SW480 (cell line): Measurements from ENCODE around the gene KRTAP4-2.
"Not testable (repeated sequence)": the region's sequence is repeated elsewhere in the genome, so short reads cannot be mapped to it uniquely, and the experiment has no call there.

Experiments
- DNase-seq: peaks from one replicate; pipeline ENCODE4 v3.0.0-alpha.2; 2016; ENCODE audit warnings: low spot score

Gene KRTAP4-2

DNA sequence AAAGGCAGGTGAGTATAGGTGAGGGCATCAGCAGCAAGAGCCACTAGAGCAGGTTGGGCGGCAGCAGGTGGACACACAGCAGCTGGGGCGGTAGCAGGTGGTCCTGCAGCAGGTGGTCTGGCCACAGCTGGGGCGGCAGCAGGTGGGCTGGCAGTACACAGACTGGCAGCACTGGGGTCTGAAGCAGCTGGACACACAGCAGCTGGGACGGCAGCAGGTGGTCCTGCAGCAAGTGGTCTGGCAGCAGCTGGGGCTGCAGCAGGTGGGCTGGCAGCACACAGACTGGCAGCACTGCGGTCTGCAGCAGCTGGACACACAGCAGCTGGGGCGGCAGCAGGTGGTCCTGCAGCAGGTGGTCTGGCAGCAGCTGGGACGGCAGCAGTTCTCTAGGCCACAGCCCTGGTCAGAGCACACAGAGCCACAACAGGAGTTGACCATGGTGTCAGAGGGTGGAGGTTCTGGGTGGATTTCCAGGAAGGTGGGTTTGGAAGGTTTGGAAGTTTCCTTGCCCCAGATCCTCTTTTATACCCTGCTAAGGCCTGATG is at the start of gene KRTAP4-2:
KRTAP4-2 (minus strand) TSS at position 495 of the 545 bp plus-strand sequence; CDS start at position 438, 57 bp downstream.
- no peak for DNase-seq

DNA sequence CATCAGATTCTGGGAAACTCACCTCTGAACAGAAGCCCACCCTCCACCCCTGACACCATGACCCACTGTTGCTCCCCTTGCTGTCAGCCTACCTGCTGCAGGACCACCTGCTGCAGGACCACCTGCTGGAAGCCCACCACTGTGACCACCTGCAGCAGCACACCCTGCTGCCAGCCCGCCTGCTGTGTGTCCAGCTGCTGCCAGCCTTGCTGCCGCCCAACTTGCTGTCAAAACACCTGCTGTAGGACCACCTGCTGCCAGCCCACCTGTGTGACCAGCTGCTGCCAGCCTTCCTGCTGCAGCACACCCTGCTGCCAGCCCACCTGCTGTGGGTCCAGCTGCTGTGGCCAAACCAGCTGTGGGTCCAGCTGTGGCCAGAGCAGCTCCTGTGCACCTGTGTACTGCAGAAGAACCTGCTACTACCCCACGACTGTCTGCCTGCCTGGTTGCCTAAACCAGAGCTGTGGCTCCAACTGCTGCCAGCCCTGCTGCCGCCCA is 48.6 kb upstream of the KRTAP4-2 start, which contains the start of gene KRTAP9-2:
KRTAP9-2 (plus strand) TSS at position 51 of the 498 bp plus-strand sequence; CDS start at position 58, 7 bp downstream.
- not testable (repeated sequence) for DNase-seq

DNA sequence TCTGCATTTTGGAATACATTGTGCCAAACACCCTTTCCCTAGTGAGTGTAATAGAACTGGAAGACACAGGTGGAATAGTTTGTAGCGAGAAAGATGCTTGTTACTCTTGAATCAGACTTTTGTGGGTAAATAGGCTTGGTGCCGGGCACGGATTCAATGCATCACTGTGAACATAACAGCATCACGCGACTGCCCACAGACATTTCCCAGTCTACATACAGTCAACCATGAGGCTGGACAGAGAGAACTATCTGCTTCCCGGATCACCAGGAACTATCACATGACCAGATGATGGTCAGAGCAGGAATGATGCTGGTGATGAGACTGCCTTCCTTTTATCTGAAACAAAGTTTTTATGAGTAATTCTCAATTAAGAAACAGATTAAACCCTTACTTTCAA is 48.0 kb upstream of the KRTAP4-2 start:
- no peak for DNase-seq

DNA sequence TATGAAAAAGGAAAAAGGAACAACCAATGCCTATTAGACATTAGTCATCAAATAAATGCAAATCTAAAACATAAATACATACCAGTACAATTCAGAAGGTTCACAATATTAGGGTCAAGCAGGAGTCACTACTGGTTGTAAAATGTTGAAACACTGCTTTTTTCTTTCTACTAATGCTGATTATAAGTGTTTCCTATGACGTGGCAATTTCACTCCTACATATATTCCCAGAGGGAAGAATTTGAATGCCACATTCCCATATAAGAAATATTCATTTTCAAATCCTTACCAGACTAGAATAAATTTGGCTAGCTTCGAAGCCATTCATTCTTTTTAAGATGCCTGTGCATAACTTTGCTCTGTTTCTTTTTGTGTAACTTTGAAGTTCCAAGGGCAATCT is 45.8 kb upstream of the KRTAP4-2 start:
- no peak for DNase-seq

DNA sequence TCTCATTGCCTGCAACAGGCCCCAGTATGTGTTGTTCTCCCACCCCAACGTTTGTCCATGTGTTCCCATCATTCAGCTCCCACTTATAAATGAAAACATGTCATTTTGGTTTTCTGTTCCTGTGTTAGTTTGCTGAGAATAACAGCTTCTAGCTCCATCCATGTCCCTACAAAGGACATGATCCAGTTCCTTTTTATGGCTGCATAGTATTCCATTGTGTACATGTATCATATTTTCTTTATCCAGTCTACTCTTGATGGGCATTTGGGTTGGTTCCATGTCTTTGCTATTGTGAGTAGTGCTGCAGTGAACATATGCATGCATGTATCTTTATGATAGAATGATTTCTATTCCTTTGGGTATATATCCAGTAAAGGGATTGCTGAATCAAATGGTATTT is 37.7 kb upstream of the KRTAP4-2 start:
- DNase-seq = no peak

DNA sequence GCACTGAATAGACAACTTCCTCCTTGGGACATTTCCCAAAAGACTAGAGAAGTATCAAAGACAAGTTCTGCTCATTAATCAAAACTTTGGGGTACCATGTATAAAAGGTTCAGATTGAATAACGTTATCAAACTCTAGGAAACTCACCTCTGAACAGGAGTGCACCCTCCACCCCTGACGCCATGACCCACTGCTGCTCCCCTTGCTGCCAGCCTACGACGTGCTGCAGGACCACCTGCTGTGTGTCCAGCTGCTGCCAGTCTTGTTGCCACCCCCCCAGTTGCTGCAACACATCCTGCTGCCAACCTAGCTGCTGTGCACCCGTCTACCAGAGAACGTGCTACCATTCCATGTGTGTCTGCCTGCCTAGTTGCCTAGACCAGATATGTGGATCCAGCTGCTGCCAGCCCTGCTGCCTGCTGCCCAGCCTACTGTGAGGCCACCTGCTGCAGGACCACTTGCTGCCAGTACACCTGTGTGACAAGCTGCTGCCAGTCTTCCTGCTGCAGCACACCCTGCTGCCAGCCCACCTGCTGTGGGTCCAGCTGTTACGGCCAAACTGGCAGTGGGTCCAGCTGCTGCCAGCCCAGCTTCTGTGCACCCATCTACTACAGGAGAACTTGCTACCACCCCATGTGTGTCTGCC is 34.6 kb upstream of the KRTAP4-2 start:
- no peak for DNase-seq

DNA sequence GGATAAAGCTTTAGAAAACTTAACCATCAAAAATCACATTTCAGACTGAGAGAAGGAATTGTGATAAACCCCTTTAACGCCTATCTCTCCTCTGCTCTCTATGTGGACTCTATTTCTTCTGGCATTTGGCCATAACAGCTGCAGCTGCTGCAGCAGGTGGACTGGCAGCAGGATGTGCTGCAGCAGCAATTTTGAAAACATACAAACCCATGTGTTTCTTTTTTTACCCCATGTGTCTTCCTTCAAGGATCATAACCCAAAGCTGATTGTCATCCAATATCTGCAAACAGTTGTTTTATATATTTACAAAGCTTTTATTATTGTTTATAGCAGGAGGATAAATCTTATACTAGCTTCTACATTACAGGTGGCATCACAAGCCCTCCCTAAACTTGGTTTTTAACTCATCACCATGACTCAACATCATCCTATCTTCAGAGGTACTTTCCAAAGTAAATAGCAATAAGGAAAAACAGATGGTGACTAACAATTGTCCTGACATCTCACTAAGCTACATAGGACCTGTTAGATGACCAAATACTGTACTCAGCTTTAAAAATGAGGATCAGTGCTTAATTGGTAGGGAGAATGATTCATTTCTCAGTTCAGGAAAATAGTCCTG is 33.9 kb upstream of the KRTAP4-2 start:
- peak; percentile 8 for DNase-seq

DNA sequence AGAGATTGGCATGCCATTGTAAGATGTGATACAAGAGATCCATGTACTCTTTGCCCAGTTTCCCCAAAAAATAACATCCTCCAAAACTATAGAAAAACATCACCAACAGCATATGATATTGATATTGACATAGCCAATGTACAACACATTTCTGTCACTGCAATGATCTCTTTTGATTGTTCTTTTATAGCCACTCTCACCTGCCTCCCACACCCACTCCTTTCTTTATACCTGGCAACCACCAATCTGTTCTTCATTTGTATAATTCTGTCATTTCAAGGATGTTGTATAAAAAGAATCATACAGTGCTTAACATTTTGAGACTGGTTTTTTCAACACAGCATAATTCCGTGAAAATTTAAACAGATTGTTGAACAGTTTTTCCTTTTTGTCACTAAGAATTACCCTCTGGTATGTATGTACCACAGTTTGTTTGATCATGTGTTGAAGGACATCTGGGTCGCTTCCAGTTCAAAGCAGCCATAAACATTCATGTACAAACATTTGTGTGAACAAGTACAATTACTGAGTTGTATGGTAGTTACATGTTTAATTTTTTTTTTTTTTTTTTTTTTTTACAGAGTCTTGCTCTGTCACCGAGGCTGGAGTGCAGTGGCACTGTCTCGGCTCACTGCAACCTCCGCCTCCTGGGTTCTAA is 21.5 kb upstream of the KRTAP4-2 start:
- DNase-seq = peak; percentile 35

DNA sequence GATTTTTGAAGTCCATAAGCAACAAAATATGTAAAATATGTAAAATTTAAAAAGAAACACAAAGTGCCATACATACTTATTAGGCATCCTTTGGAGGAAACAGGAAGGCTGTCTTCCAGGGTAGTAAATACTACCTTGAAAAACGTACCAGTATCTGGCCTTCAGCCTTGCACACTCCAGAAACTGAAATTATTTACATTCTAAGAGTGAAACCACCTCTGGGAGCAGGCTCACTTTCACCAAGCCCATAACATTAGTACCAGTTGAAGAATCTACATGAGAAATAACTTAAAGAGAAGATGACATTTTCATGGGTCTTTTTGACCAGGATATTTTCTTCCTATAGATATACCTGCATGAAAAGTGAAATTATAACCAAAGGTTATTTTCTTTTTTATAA is 18.0 kb upstream of the KRTAP4-2 start:
- no peak for DNase-seq

DNA sequence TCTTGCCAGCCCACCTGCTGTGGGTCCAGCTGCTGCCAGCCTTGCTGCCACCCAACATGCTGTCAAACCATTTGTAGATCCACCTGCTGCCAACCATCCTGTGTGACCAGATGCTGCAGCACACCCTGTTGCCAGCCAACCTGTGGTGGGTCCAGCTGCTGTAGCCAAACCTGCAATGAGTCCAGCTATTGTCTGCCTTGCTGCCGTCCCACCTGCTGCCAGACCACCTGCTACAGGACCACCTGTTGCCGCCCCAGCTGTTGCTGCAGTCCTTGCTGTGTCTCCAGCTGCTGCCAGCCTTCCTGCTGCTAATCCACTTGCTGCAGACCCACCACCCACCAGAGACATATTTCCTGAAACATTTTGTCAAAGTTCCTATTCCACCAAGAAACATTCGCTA is 12.3 kb upstream of the KRTAP4-2 start:
- DNase-seq = no peak

DNA sequence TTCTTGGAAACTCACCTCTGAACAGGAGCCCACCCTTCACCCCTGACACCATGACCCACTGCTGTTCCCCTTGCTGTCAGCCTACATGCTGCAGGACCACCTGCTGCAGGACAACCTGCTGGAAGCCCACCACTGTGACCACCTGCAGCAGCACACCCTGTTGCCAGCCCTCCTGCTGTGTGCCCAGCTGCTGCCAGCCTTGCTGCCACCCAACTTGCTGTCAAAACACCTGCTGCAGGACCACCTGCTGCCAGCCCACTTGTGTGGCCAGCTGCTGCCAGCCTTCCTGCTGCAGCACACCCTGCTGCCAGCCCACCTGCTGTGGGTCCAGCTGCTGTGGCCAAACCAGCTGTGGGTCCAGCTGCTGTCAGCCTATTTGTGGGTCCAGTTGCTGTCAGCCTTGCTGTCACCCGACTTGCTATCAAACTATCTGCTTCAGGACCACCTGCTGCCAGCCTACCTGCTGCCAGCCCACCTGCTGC is 11.9 kb upstream of the KRTAP4-2 start, which contains the start of gene KRTAP9-1:
KRTAP9-1 (plus strand) TSS at position 51 of the 482 bp plus-strand sequence; CDS start at position 51, 0 bp downstream.
- not testable (repeated sequence) for DNase-seq

DNA sequence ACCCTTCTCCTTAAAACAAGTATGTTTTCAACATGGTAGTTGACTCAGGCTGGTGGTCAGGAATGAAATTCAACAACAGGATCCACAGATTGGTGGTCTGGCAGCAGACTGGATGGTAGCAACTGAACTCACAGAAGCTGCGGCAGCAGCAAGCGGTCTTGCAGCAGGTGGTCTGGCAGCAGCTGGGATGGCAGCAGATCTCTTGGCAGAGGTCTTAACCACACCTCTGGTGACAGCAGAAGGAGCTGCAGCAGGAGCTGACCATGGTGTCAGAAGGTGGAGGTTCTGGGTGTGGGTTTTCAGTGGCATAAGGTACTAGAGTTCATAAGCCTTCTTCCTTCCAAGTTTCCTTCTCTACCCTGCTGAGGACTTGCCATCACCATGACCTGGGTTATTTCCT is 8.9 kb upstream of the KRTAP4-2 start:
- no peak for DNase-seq

DNA sequence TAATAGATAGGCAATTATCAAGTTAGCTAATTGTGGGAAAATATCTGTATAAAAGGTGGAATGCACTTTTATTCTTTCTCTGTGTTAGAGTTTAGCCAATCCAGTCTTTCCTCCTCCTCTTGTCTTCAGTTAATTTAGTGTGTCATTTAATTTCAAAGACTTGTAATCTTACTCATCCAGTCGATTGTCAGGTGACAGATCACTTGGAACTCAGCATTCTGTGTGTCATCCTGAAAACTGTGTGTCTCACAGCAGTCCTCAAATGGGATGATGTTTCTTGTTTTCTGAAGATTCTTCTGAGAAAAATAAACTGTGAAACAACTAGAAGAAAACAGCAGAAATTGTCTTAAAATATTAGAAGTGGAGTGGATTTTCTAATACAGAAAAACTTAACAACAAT is 7.0 kb upstream of the KRTAP4-2 start:
- no peak for DNase-seq

DNA sequence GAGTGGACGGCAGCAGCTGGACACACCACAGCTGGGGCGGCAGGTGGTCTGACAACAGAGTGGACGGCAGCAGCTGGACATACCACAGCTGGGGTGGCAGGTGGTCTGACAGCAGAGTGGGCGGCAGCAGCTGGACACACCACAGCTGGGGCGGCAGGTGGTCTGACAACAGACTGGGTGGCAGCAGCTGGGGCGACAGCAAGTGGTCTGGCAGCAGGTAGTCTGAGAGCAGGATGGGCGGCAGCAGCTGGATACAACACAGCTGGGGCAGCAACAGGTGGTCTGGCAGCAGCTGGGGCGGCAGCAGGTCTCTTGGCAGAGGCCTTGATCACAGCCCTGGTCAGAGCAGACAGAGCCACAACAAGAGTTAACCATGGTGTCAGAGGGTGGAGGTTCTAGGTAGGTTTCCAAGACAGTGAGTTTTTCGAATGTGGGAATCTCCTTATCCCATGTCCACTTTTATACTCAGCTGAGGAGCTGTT is 6.5 kb upstream of the KRTAP4-2 start, which contains the start of gene KRTAP4-1:
KRTAP4-1 (minus strand) TSS at position 432 of the 482 bp plus-strand sequence; CDS start at position 375, 57 bp downstream.
- DNase-seq = no peak

DNA sequence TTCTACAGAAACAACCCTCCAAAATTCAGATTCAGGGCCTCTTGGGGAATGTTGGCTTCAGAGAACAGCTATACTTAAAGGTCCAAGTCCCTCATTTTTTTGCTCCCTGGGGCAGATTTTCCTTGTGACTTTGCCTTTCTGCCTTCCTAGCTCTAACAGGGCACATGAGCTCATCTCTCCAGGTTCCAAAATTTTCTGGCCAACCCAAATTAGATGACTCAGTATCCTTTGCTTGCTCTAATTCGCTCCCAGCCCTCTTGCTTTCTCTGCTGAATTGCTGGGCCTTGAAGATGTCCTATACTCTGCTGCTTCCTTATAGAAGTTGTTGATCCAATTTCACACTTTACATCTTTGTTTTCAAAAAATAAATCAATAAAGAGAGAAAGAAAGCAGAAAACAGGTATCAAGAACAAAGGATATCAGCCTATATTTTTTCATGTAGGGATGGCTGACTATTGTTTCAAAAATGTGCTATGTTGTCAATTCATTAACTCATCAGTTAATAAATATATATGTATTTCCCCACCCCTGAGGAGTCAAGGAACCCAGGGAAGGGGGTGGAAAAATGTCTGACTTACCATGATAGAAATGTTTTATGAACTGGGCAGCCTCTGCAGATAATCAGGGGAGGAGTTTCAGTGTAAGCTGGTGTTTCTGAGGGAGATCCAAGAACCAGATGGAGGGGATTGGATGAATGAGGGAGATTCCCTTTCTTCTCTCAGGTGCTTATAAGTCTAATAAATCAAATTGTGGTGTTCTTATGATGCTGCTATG is 1.0 kb upstream of the KRTAP4-2 start:
- no peak for DNase-seq

DNA sequence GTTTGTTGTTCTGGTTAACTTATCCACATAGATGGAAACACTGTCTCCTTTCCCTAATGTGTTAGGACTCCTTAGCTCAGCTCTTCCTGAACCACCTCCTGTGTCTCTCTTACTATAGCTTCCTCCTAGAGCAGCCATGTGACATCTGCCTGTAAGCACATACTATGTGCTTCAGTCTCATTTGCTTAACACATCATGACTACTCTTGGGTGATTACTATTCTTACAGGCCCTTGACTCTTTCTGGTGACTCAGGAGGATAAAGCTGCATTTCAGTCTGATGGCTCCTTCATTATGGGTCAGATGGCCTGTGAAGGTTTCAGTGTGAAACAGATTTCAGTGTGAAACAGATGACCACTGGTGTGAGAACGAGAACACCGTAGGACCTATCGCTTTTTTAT is 320 bp upstream of the KRTAP4-2 start:
- no peak for DNase-seq

DNA sequence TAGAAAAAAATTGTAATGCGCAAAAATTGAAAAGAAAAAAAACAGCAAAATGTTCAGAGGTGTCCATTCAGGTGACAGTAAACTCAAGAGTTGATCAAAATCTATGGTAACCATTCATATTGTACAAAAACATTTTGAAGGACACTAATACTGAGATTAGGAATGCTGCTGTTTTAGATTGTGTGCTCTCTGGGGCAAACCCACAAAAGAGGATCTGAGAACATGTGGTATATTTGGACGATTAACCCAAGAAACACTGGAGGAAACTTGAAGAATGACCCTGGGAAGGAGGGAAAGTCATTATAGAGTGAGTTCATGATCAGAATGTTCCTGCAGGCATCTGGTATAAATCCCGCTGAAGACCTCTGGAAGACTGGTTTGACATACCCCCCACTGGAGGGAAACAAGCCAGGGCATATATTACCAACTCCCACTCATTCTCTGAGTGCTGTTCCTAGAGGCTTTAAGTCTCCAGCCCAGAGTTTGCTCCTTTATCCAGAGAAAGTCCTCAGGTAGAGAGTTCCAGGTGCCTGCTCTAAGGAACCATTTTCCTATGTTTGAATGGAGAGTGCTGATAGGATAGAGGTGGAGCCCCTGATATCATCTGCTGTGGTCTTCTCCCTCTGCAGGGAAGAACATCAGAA is 1.2 kb downstream of the KRTAP4-2 start:
- DNase-seq = no peak

DNA sequence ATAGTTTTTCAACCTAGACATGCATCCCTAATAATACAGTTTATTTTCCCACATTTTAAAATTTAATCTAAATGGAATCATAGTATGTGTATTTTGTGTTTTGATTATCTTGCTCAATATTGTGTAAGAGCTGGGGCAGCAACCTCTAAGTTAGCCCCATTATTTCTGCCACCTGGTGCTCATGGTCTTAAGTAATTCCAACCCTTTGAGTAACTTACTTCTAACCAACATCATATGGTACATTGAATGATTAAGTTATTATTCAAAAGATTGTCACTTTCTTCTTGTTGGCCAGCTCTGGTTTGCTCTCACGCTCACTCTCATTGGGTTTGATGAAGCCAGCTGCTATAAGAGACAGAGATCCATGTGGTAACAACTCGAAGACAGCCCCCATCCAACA is 6.1 kb downstream of the KRTAP4-2 start:
- DNase-seq = no peak

DNA sequence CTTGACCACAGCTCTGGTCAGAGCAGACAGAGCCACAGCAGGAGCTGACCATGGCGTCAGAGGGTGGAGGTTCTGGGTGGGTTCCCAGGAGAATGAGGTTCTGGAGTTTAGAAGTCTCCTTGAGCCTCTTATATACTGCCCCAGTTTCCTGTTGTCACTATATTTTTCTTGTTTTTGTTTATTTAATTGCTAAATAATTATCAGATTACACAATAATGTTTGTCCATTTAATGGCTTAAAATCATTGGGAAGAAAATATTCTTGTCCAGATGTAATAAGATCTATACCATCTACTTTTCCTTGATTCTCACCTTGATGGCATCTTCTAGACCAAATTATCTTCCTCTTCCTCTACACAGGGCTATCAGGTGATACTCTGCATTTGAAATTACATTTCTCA is 9.9 kb downstream of the KRTAP4-2 start, which contains the start of gene KRTAP4-3:
KRTAP4-3 (minus strand) TSS at position 101 of the 400 bp plus-strand sequence; CDS start at position 52, 49 bp downstream.
- DNase-seq = no peak

DNA sequence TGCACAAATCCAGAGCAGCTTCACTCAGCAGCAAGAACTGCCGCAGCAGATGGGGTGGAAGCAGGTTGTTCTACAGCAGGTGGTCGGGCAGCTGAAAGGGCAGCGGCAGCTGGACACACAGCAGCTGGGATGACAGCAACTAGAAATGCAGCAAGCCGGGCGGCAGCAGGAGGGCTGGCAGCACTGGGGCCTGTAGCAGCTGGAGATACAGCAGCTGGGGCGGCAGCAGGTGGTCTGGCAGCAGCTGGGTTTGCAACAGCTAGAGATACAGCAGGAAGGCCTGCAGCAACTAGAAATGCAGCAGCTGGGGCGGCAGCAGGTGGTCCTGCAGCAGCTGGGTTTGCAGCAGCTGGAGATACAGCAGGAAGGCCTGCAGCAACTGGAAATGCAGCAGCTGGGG is 10.5 kb downstream of the KRTAP4-2 start:
- DNase-seq = no peak

DNA sequence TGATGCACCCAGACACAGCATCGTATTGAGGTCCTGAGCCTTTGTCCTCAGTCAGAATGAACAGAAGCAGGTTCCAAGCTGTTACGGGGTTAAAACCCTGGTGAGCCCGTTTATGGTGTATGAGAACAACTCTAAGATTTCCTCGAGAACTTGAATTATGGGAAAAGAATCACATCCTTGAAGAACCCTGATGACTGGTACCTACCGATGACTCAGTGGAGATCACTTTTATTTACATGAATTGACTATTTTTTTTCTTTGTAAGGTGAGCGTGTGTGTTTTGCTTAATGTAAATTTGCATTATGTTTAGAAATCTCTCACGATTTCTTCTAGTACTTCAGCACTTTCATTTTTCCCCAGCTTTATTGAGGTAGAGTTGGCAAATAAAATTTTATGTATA is 14.2 kb downstream of the KRTAP4-2 start:
- no peak for DNase-seq
